Hepatocyte (in vitro differentiated cells): ENCODE data around the gene REX1BD. TPM values are rescaled to one million over a fixed set of nuclear protein-coding genes. Genes with fewer than 3 reads are reported as not detected.

Experiments
- DNase-seq: peaks from one replicate; pipeline ENCODE4 v3.0.0-alpha.2; 2016; ENCODE audit warnings: low spot score
- H2AFZ ChIP-seq: fragments of 200-600 bp; sonication (generic); 2 replicates; pipeline ENCODE4 v1.6.0; 2016; ENCODE audit warnings: antibody characterized with exemption, mild to moderate bottlenecking
- H3K27ac ChIP-seq: fragments of 200-600 bp; sonication (generic); 2 replicates; pipeline ENCODE4 v1.5.1; 2016; ENCODE audit warnings: mild to moderate bottlenecking
- H3K27me3 ChIP-seq: fragments of 200-600 bp; sonication (generic); 2 replicates; pipeline ENCODE4 v1.6.1; 2016
- H3K36me3 ChIP-seq: fragments of 200-600 bp; sonication (generic); replicated peaks from 2 replicates; pipeline ENCODE4 v1.5.1; 2016; ENCODE audit warnings: low read depth; ENCODE audit not compliant: insufficient read depth
- H3K4me1 ChIP-seq: fragments of 200-600 bp; sonication (generic); 2 replicates; pipeline ENCODE4 v1.5.1; 2016; ENCODE audit warnings: mild to moderate bottlenecking, moderate library complexity; ENCODE audit not compliant: insufficient read depth
- H3K4me2 ChIP-seq: fragments of 200-600 bp; sonication (generic); 2 replicates; pipeline ENCODE4 v1.6.0; 2016
- H3K4me3 ChIP-seq: fragments of 200-600 bp; sonication (generic); 2 replicates; pipeline ENCODE4 v1.5.1; 2016; ENCODE audit warnings: mild to moderate bottlenecking
- H3K79me2 ChIP-seq: fragments of 200-600 bp; sonication (generic); 2 replicates; pipeline ENCODE4 v1.6.0; 2017; ENCODE audit warnings: mild to moderate bottlenecking
- H3K9me2 ChIP-seq: fragments of 200-600 bp; sonication (generic); replicated peaks from 2 replicates; pipeline ENCODE4 v1.6.0; 2017; ENCODE audit warnings: mild to moderate bottlenecking; ENCODE audit not compliant: insufficient read depth
- H3K9me3 ChIP-seq: fragments of 200-600 bp; sonication (generic); 2 replicates; pipeline ENCODE4 v1.5.1; 2016; ENCODE audit warnings: low read depth, mild to moderate bottlenecking
- H4K20me1 ChIP-seq: fragments of 200-600 bp; sonication (generic); 2 replicates; pipeline ENCODE4 v1.6.0; 2016; ENCODE audit warnings: mild to moderate bottlenecking; ENCODE audit not compliant: insufficient read depth, poor library complexity, severe bottlenecking
- EZH2 ChIP-seq: fragments of 200-600 bp; sonication (generic); IDR thresholded peaks from 2 replicates; pipeline ENCODE4 v1.6.1; 2016; ENCODE audit warnings: antibody characterized with exemption, mild to moderate bottlenecking, borderline replicate concordance
- EZH2phosphoT487 ChIP-seq: fragments of 200-600 bp; sonication (generic); IDR thresholded peaks from one replicate; pipeline ENCODE4 v1.6.1; 2018; ENCODE audit warnings: antibody characterized with exemption, mild to moderate bottlenecking, low read depth, moderate library complexity; ENCODE audit not compliant: unreplicated experiment, severe bottlenecking
- WGBS: methylation state at CpG from one replicate; pipeline ENCODE4 v1.1.6; 2016; ENCODE audit warnings: low lambda C conversion rate; ENCODE audit errors: missing lambda C conversion rate; 5-methylcytosine and 5-hydroxymethylcytosine counted together
- polyA plus RNA-seq: library from polyadenylated mRNA; unstranded; fragments of >200 nt; fragmentation: Nextera tagmentation; extraction: Ambion mirVana; gene quantifications from 2 replicates; pipeline ENCODE4 v1.2.1, GENCODE V29; 2016
- total RNA-seq: library from RNA; depleted of rRNA; stranded (reverse); fragments of >200 nt; gene quantifications from 2 replicates; pipeline ENCODE4 v1.2.3, GENCODE V29; 2014
- TF ChIP-seq, protein P1 (sequence below): fragments of 200-600 bp; sonication (generic); IDR thresholded peaks from 2 replicates; pipeline ENCODE4 v1.5.1; 2016; ENCODE audit warnings: antibody characterized with exemption, mild to moderate bottlenecking; ENCODE audit not compliant: poor library complexity

Gene REX1BD
- total and polyA plus RNA-seq, 2 experiments from 2014 or later = 62.6 to 105 TPM

DNA sequence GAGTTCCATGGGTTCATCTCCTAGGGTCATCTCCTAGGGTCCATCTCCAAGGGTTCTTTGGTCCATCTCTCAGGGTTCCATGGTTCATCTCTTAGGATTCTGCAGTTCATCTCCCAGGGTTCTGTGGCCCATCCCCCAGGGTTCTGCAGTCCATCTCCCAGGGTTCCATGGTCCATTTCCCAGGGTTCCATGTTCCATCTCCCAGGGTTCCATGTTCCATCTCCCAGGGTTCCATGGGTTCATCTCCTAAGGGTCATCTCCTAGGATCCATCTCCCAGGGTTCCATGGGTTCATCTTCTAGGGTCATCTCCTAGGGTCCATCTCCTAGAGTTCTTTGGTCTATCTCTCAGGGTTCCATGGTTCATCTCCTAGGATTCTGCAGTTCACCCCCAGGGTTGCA lies 29.0 kb downstream of the REX1BD start:
- no peaks in the 10 kb centered on the region for H3K79me2 ChIP-seq
- DNase-seq = no peak
- peaks cover 5% of the 10 kb centered on the region for H3K4me1 ChIP-seq
- H2AFZ ChIP-seq = no peak overlapping the region
- peaks cover 35% of the 10 kb centered on the region for H3K27me3 ChIP-seq
- no peak overlapping the region for H3K4me2 ChIP-seq
- no peaks in the 10 kb centered on the region for H3K36me3 ChIP-seq
- H3K9me2 ChIP-seq = no peaks in the 10 kb centered on the region
- TF ChIP-seq, protein P1, sequence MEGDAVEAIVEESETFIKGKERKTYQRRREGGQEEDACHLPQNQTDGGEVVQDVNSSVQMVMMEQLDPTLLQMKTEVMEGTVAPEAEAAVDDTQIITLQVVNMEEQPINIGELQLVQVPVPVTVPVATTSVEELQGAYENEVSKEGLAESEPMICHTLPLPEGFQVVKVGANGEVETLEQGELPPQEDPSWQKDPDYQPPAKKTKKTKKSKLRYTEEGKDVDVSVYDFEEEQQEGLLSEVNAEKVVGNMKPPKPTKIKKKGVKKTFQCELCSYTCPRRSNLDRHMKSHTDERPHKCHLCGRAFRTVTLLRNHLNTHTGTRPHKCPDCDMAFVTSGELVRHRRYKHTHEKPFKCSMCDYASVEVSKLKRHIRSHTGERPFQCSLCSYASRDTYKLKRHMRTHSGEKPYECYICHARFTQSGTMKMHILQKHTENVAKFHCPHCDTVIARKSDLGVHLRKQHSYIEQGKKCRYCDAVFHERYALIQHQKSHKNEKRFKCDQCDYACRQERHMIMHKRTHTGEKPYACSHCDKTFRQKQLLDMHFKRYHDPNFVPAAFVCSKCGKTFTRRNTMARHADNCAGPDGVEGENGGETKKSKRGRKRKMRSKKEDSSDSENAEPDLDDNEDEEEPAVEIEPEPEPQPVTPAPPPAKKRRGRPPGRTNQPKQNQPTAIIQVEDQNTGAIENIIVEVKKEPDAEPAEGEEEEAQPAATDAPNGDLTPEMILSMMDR = no peak
- TF ChIP-seq EZH2phosphoT487 (no peak), EZH2 (no peak)
- H3K9me3 ChIP-seq = no peaks in the 10 kb centered on the region
- H3K4me3 ChIP-seq = no peak overlapping the region
- no peak overlapping the region for H3K27ac ChIP-seq
- no peaks in the 10 kb centered on the region for H4K20me1 ChIP-seq

DNA sequence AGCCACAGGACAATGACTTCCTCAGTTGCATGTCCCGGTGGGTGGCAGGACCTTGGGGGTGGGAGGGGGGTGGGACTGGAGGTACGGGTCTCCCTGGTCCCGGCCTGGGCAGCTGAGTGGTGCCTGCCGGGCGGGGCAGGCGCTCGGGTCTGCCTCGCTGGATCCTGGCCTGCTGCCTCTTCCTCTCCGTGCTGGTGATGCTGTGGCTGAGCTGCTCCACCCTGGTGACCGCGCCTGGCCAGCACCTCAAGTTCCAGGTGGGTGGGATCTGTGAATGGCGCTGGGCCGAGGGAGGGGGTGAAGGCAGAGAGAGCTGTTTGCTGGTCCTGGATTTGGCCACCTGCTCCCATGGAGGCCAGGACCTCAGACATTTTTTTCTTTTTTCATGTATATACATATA lies 29.6 kb downstream of the REX1BD start:
- no peak overlapping the region for H3K4me2 ChIP-seq
- no peak for DNase-seq
- no peaks in the 10 kb centered on the region for H3K4me1 ChIP-seq
- H3K79me2 ChIP-seq = no peaks in the 10 kb centered on the region
- H3K4me3 ChIP-seq = no peak overlapping the region
- peaks cover 28% of the 10 kb centered on the region for H3K27me3 ChIP-seq
- H3K9me3 ChIP-seq = no peaks in the 10 kb centered on the region
- no peaks in the 10 kb centered on the region for H3K36me3 ChIP-seq
- no peaks in the 10 kb centered on the region for H3K9me2 ChIP-seq
- TF ChIP-seq EZH2 = no peak
- TF ChIP-seq, protein P1 = no peak
- TF ChIP-seq EZH2phosphoT487 = no peak
- H4K20me1 ChIP-seq = no peaks in the 10 kb centered on the region
- 94% methylated on average over 5 of the region's 13 CpGs for WGBS
- no peak overlapping the region for H2AFZ ChIP-seq
- H3K27ac ChIP-seq = no peak overlapping the region

DNA sequence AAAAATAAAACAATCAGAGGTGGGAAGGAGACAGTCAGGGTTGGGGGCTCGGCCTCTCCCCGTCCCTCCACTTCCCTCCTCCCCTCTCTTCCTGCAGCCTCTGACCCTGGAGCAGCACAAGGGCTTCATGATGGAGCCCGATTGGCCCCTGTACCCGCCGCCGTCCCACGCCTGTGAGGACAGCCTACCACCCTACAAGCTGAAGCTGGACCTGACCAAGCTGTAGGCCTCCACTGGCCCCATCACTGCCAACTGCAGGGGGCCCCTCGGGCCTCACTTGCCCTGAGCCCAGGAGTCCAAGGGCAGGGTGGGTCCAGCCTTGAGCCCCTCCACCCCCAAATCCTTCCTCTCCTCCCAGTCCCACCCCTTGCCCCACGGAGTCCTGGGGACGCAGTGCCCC lies 31.7 kb downstream of the REX1BD start:
- Histone ChIP-seq H3K9me3 (no peaks in the 10 kb centered on the region), H3K79me2 (no peaks in the 10 kb centered on the region), H2AFZ (no peak overlapping the region), H4K20me1 (no peaks in the 10 kb centered on the region), H3K36me3 (no peaks in the 10 kb centered on the region), H3K27me3 (peaks cover 7% of the 10 kb centered on the region), H3K9me2 (no peaks in the 10 kb centered on the region), H3K27ac (no peak overlapping the region), H3K4me2 (no peak overlapping the region), H3K4me3 (no peak overlapping the region), H3K4me1 (no peaks in the 10 kb centered on the region)
- TF ChIP-seq EZH2 (no peak), EZH2phosphoT487 (no peak)
- TF ChIP-seq, protein P1 = no peak
- no peak for DNase-seq
- 92% methylated on average over 10 of the region's 10 CpGs for WGBS

DNA sequence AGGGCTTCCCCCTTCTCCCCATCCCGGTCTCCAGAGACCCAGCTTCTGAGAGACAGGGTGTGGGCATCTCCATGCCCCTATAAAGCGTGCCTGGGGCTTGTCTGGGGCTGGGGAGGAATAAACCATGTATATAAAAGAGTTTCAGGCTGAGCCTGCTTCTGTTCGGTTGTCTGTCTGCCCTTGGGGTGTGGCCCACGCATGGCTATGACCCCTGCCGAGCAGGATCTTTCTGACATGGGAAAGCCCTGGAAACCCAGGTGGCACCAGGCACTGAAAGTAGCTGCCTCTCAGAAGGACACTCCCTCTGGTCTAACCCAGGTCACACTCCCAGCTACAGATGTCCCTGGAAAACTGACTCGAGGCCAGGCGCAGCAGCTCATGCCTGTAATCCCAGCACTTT lies 32.3 kb downstream of the REX1BD start:
- Histone ChIP-seq H3K27me3 (peaks cover 1% of the 10 kb centered on the region), H3K4me2 (no peak overlapping the region), H3K9me3 (no peaks in the 10 kb centered on the region), H3K36me3 (no peaks in the 10 kb centered on the region), H3K4me3 (no peak overlapping the region), H3K4me1 (no peaks in the 10 kb centered on the region), H3K27ac (no peak overlapping the region), H3K9me2 (no peaks in the 10 kb centered on the region), H3K79me2 (no peaks in the 10 kb centered on the region), H2AFZ (no peak overlapping the region), H4K20me1 (no peaks in the 10 kb centered on the region)
- DNase-seq = no peak
- TF ChIP-seq EZH2phosphoT487 (no peak), EZH2 (no peak)
- TF ChIP-seq, protein P1 = no peak
- 80% methylated on average over 7 of the region's 7 CpGs for WGBS
